HCT116 (cell line): ENCODE measurements around the gene DDX1. TPM values are rescaled to one million over a fixed set of nuclear protein-coding genes. Genes with fewer than 3 reads are reported as not detected.

Source experiments
- ATAC-seq: fragments of 200-7000 bp; cut with Tn5 transposase; 2 replicates; pipeline ENCODE4 v1.9.1; 2020; ENCODE audit warnings: mild to moderate bottlenecking, moderate library complexity
- BruUV-seq: library from RNA; stranded (reverse); fragments of 400-500 nt; replicated peaks from 2 replicates; lab custom pipeline; 2021; lab: Mats Ljungman, UMichigan
- CTCF ChIA-PET: fragments of 300-600 bp; sonication (Branson Sonifier 250); formaldehyde crosslinking; loops from one replicate; lab custom pipeline; 2021; ENCODE audit warnings: antibody characterized with exemption; lab: Charles Lee
- POLR2A ChIA-PET: fragments of 300-600, 350-600 bp; sonication (Branson Sonifier 250); formaldehyde crosslinking; loops from one replicate; lab custom pipeline; 2021; ENCODE audit warnings: antibody characterized with exemption; lab: Charles Lee
- RAD21 ChIA-PET, 2 experiments: fragments of 300-600 bp; sonication (Branson Sonifier 250); formaldehyde crosslinking; loops; one replicate each; lab custom pipeline; 2023; ENCODE audit warnings: low total read pairs in 2 of 2; ENCODE audit not compliant: uncharacterized antibody in 2 of 2, unreplicated experiment in 2 of 2, low non-redundant PET in 1 of 2; lab: Charles Lee
- DNase-seq: peaks from one replicate; pipeline ENCODE4 v3.0.0-alpha.2; 2010; ENCODE audit warnings: low read depth, low spot score
- H2AFZ ChIP-seq: fragments of 200-600 bp; shearing (Covaris generic), sonication (generic); 2 replicates; pipeline ENCODE4 v1.6.1; 2017; ENCODE audit warnings: low read depth, mixed run types, mixed read lengths, antibody characterized with exemption, low read length; ENCODE audit not compliant: poor library complexity, severe bottlenecking
- H3K27ac ChIP-seq: 2 replicates; pipeline ENCODE4 v1.5.1; 2012; ENCODE audit warnings: low read depth, low read length
- H3K27me3 ChIP-seq: fragments of 200-600 bp; sonication (generic); 2 replicates; pipeline ENCODE4 v1.6.1; 2016; ENCODE audit warnings: mixed run types, low read length, mixed read lengths; ENCODE audit not compliant: insufficient read depth
- H3K36me3 ChIP-seq, 2 experiments: fragments of 200-500 bp in 1 of 2; fragments of 200-600 bp in 1 of 2; sonication (Bioruptor generic) in 1 of 2; sonication (generic) in 1 of 2; 2 replicates each; pipeline versions ENCODE4 v1.5.1 to v1.6.1; 2014 to 2016; ENCODE audit warnings: low read length in 2 of 2, inconsistent platforms in 1 of 2, mixed read lengths in 1 of 2, mixed run types in 1 of 2; ENCODE audit not compliant: insufficient read depth in 2 of 2, control insufficient read depth in 1 of 2
- H3K4me1 ChIP-seq, 2 experiments: fragments of 200-600 bp in 1 of 2; sonication (generic) in 1 of 2; 2 replicates each; pipeline versions ENCODE4 v1.5.1 to v1.6.1; 2012 to 2017; ENCODE audit warnings: low read length in 2 of 2, inconsistent platforms in 1 of 2, mild to moderate bottlenecking in 1 of 2, mixed read lengths in 1 of 2, mixed run types in 1 of 2, moderate library complexity in 1 of 2; ENCODE audit not compliant: insufficient read depth in 2 of 2, control insufficient read depth in 1 of 2
- H3K4me2 ChIP-seq: fragments of 200-600 bp; sonication (generic); 2 replicates; pipeline ENCODE4 v1.6.1; 2017; ENCODE audit warnings: mixed run types, low read length, mixed read lengths
- H3K4me3 ChIP-seq, 2 experiments: fragments of 200-600 bp in 1 of 2; sonication (generic) in 1 of 2; replicated peaks in 1 of 2; 2 replicates each; pipeline ENCODE4 v1.5.1; 2011 to 2016; ENCODE audit warnings: low read length in 2 of 2, control low read depth in 1 of 2, low read depth in 1 of 2, mild to moderate bottlenecking in 1 of 2, mixed read lengths in 1 of 2, mixed run types in 1 of 2
- H3K79me2 ChIP-seq: fragments of 200-600 bp; sonication (generic); 2 replicates; pipeline ENCODE4 v1.6.1; 2017; ENCODE audit warnings: mild to moderate bottlenecking, mixed run types, low read length, moderate library complexity, mixed read lengths; ENCODE audit not compliant: insufficient read depth
- H3K9ac ChIP-seq: fragments of 200-600 bp; sonication (generic); 2 replicates; pipeline ENCODE4 v1.6.1; 2016; ENCODE audit warnings: low read length, mixed read lengths
- H3K9me2 ChIP-seq: fragments of 200-600 bp; sonication (generic), shearing (Covaris generic); 2 replicates; pipeline ENCODE4 v1.6.1; 2017; ENCODE audit warnings: mixed run types, mild to moderate bottlenecking, moderate library complexity; ENCODE audit not compliant: insufficient read depth
- H3K9me3 ChIP-seq, 2 experiments: fragments of 200-500 bp in 1 of 2; fragments of 200-600 bp in 1 of 2; sonication (Bioruptor generic) in 1 of 2; sonication (generic) in 1 of 2; 2 replicates each; pipeline ENCODE4 v1.6.1; 2014 to 2017; ENCODE audit warnings: low read length in 2 of 2, mixed read lengths in 2 of 2, inconsistent platforms in 1 of 2, low read depth in 1 of 2, mild to moderate bottlenecking in 1 of 2, mixed run types in 1 of 2, moderate library complexity in 1 of 2; ENCODE audit not compliant: control insufficient read depth in 1 of 2, insufficient read depth in 1 of 2
- H4K20me1 ChIP-seq: fragments of 200-600 bp; sonication (generic), shearing (Covaris generic); 2 replicates; pipeline ENCODE4 v1.6.1; 2017; ENCODE audit warnings: mixed run types, mild to moderate bottlenecking, moderate library complexity; ENCODE audit not compliant: insufficient read depth
- CBX3 ChIP-seq: IDR thresholded peaks from 2 replicates; pipeline ENCODE4 v1.6.1; 2012; ENCODE audit warnings: low read depth
- EZH2 ChIP-seq: fragments of 200-600 bp; sonication (generic); IDR thresholded peaks from 2 replicates; pipeline ENCODE4 v1.6.1; 2017; ENCODE audit warnings: antibody characterized with exemption, mixed run types
- EZH2phosphoT487 ChIP-seq: fragments of 200-600 bp; IDR thresholded peaks from 2 replicates; pipeline ENCODE4 v1.6.1; 2018; ENCODE audit warnings: antibody characterized with exemption, borderline replicate concordance
- JUND ChIP-seq: IDR thresholded peaks from 2 replicates; pipeline ENCODE4 v1.6.1; 2012
- SIN3A ChIP-seq: IDR thresholded peaks from 2 replicates; pipeline ENCODE4 v1.6.1; 2012; ENCODE audit warnings: low read depth
- ZBTB33 ChIP-seq: IDR thresholded peaks from 2 replicates; pipeline ENCODE4 v1.6.1; 2011; ENCODE audit warnings: mild to moderate bottlenecking, low read length, moderate library complexity; ENCODE audit not compliant: insufficient replicate concordance; ENCODE audit errors: extremely low read depth
- intact Hi-C: fragments of 100-400 bp; cut with micrococcal nuclease; formaldehyde crosslinking; loops from 2 replicates; pipeline ENCODE4 v1.10.0; 2022
- total RNA-seq: library from RNA; stranded (reverse); gene quantifications from one replicate; pipeline ENCODE4 v1.2.1, GENCODE V29; 2021; ENCODE audit not compliant: unreplicated experiment
- TF ChIP-seq, protein P1 (sequence below), 3 experiments: fragments of 200-600 bp in 1 of 3; sonication (generic) in 1 of 3; IDR thresholded peaks in 2 of 3; conservative IDR thresholded peaks in 1 of 3; 2 replicates each; pipeline ENCODE4 v1.5.1; 2012 to 2017; ENCODE audit warnings: low read depth in 2 of 3, low read length in 2 of 3, antibody characterized with exemption in 1 of 3, borderline replicate concordance in 1 of 3, control low read depth in 1 of 3, mild to moderate bottlenecking in 1 of 3, mixed read lengths in 1 of 3, mixed run types in 1 of 3, moderate library complexity in 1 of 3; ENCODE audit not compliant: insufficient read depth in 1 of 3
- TF ChIP-seq, protein P2 (sequence below): IDR thresholded peaks from 2 replicates; pipeline ENCODE4 v1.6.1; 2012

Gene DDX1
- total RNA-seq, 1 experiment from 2014 or later, result 117 TPM

GRCh38 chr2:15608392-15608761, 16.7 kb downstream of the DDX1 start:
- no peak overlapping the region for H3K27ac ChIP-seq

More at GRCh38 chr2:15608392-15608761, 16.7 kb downstream of the DDX1 start:
- H3K9me3 ChIP-seq, result no peaks in the 10 kb centered on the region
- ChIA-PET RAD21 (no interaction called here), POLR2A (no interaction called here), CTCF (no interaction called here)
- no peaks in the 10 kb centered on the region for H3K4me1 ChIP-seq
- TF ChIP-seq, protein P1, sequence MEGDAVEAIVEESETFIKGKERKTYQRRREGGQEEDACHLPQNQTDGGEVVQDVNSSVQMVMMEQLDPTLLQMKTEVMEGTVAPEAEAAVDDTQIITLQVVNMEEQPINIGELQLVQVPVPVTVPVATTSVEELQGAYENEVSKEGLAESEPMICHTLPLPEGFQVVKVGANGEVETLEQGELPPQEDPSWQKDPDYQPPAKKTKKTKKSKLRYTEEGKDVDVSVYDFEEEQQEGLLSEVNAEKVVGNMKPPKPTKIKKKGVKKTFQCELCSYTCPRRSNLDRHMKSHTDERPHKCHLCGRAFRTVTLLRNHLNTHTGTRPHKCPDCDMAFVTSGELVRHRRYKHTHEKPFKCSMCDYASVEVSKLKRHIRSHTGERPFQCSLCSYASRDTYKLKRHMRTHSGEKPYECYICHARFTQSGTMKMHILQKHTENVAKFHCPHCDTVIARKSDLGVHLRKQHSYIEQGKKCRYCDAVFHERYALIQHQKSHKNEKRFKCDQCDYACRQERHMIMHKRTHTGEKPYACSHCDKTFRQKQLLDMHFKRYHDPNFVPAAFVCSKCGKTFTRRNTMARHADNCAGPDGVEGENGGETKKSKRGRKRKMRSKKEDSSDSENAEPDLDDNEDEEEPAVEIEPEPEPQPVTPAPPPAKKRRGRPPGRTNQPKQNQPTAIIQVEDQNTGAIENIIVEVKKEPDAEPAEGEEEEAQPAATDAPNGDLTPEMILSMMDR (IDR thresholded peaks at IDR 0.05 in 2 of 3, conservative IDR thresholded peaks at IDR 0.05 in 1 of 3; ENCODE audit: borderline replicate concordance in 1 of 3, insufficient read depth in 1 of 3, low read depth in 2 of 3, low read length in 2 of 3), result no peak
- TF ChIP-seq, protein P2, sequence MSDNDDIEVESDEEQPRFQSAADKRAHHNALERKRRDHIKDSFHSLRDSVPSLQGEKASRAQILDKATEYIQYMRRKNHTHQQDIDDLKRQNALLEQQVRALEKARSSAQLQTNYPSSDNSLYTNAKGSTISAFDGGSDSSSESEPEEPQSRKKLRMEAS, result no peak
- TF ChIP-seq EZH2 (no peak), SIN3A (no peak), ZBTB33 (no peak), JUND (no peak), CBX3 (no peak), EZH2phosphoT487 (no peak)
- DNase-seq (no peak), ATAC-seq (no peak)
- H3K9me2 ChIP-seq, result no peaks in the 10 kb centered on the region
- H3K9ac ChIP-seq, result no peak overlapping the region
- intact Hi-C loops, result no loop called here
- no peaks in the 10 kb centered on the region for H3K79me2 ChIP-seq
- no peak overlapping the region for H2AFZ ChIP-seq
- H3K4me3 ChIP-seq, result no peak overlapping the region
- BruUV-seq, result no TSS peak
- H4K20me1 ChIP-seq, result no peaks in the 10 kb centered on the region
- peaks cover 48 to 50% of the 10 kb centered on the region in 2 experiments for H3K36me3 ChIP-seq
- H3K4me2 ChIP-seq, result no peak overlapping the region
- no peaks in the 10 kb centered on the region for H3K27me3 ChIP-seq
